H9 (cell line): ENCODE measurements around the gene UFSP1. TPM values are rescaled to one million over a fixed set of nuclear protein-coding genes. Genes with fewer than 3 reads are reported as not detected.
"Not testable (repeated sequence)": the region's sequence is repeated elsewhere in the genome, so short reads cannot be mapped to it uniquely, and the experiment has no call there.

Experiments
- DNase-seq: peaks from one replicate; pipeline ENCODE4 v3.0.0-alpha.2; 2017
- H2AFZ ChIP-seq: one replicate; pipeline ENCODE4 v1.6.1; 2013; ENCODE audit warnings: mild to moderate bottlenecking, low read length, control low read depth, moderate library complexity
- H2AK5ac ChIP-seq: 2 replicates; pipeline ENCODE4 v1.6.1; 2013; ENCODE audit warnings: low read length, control low read depth, mixed read lengths; ENCODE audit not compliant: insufficient read length
- H2BK120ac ChIP-seq: one replicate; pipeline ENCODE4 v1.6.1; 2013; ENCODE audit warnings: low read depth, mild to moderate bottlenecking, low read length, control low read depth, inconsistent platforms; ENCODE audit not compliant: poor library complexity, severe bottlenecking
- H2BK12ac ChIP-seq: 2 replicates; pipeline ENCODE4 v1.6.1; 2013; ENCODE audit warnings: low read length, control low read depth, mixed read lengths, low read depth; ENCODE audit not compliant: insufficient read length
- H2BK15ac ChIP-seq: 2 replicates; pipeline ENCODE4 v1.6.1; 2013; ENCODE audit warnings: low read depth, low read length, control low read depth
- H2BK20ac ChIP-seq: one replicate; pipeline ENCODE4 v1.6.1; 2013; ENCODE audit warnings: low read depth, mild to moderate bottlenecking, low read length, control low read depth, inconsistent platforms; ENCODE audit not compliant: poor library complexity, severe bottlenecking
- H2BK5ac ChIP-seq: 2 replicates; pipeline ENCODE4 v1.6.1; 2013; ENCODE audit warnings: low read length, control low read depth, mixed read lengths; ENCODE audit not compliant: insufficient read length
- H3K14ac ChIP-seq: 2 replicates; pipeline ENCODE4 v1.6.1; 2013; ENCODE audit warnings: low read length, control low read depth; ENCODE audit not compliant: insufficient read depth
- H3K18ac ChIP-seq: 2 replicates; pipeline ENCODE4 v1.6.1; 2013; ENCODE audit warnings: low read depth, mild to moderate bottlenecking, mixed read lengths, low read length, control low read depth; ENCODE audit not compliant: insufficient read length
- H3K23ac ChIP-seq: 2 replicates; pipeline ENCODE4 v1.6.1; 2013; ENCODE audit warnings: low read length, control low read depth, mixed read lengths, low read depth; ENCODE audit not compliant: insufficient read length
- H3K23me2 ChIP-seq: 2 replicates; pipeline ENCODE4 v1.6.1; 2013; ENCODE audit warnings: low read depth, mild to moderate bottlenecking, mixed read lengths, low read length, control low read depth; ENCODE audit not compliant: insufficient read length, poor library complexity, severe bottlenecking
- H3K27ac ChIP-seq: 2 replicates; pipeline ENCODE4 v1.5.1; 2013; ENCODE audit warnings: low read length, control low read depth, mixed read lengths, low read depth; ENCODE audit not compliant: insufficient read length
- H3K27me3 ChIP-seq: 2 replicates; pipeline ENCODE4 v1.6.1; 2013; ENCODE audit warnings: low read length, control low read depth, inconsistent platforms; ENCODE audit not compliant: insufficient read depth
- H3K4ac ChIP-seq: 2 replicates; pipeline ENCODE4 v1.6.1; 2013; ENCODE audit warnings: low read depth, mild to moderate bottlenecking, control low read depth, inconsistent platforms, low read length, moderate library complexity
- H3K4me1 ChIP-seq: 2 replicates; pipeline ENCODE4 v1.6.1; 2013; ENCODE audit warnings: low read length, control low read depth, inconsistent platforms; ENCODE audit not compliant: insufficient read depth
- H3K4me2 ChIP-seq: 2 replicates; pipeline ENCODE4 v1.6.1; 2013; ENCODE audit warnings: low read length, control low read depth, mixed read lengths; ENCODE audit not compliant: insufficient read length, insufficient read depth
- H3K56ac ChIP-seq: 2 replicates; pipeline ENCODE4 v1.6.1; 2013; ENCODE audit warnings: low read depth, mild to moderate bottlenecking, mixed read lengths, low read length, control low read depth; ENCODE audit not compliant: insufficient read length
- H3K79me1 ChIP-seq: 2 replicates; pipeline ENCODE4 v1.6.1; 2013; ENCODE audit warnings: low read depth, mild to moderate bottlenecking, moderate library complexity, low read length, control low read depth, inconsistent platforms; ENCODE audit not compliant: insufficient read depth, poor library complexity, severe bottlenecking
- H3K79me2 ChIP-seq: 2 replicates; pipeline ENCODE4 v1.6.1; 2013; ENCODE audit warnings: low read length, control low read depth, inconsistent platforms; ENCODE audit not compliant: insufficient read depth
- H3K9ac ChIP-seq: 2 replicates; pipeline ENCODE4 v1.6.1; 2013; ENCODE audit warnings: low read length, control low read depth, mixed read lengths; ENCODE audit not compliant: insufficient read length; ENCODE audit errors: extremely low read depth
- H3K9me3 ChIP-seq: one replicate; pipeline ENCODE4 v1.6.1; 2013; ENCODE audit warnings: low read depth, low read length, inconsistent platforms; ENCODE audit not compliant: control insufficient read depth
- H3T11ph ChIP-seq: one replicate; pipeline ENCODE4 v1.6.1; 2013; ENCODE audit warnings: mild to moderate bottlenecking, low read length, control low read depth, inconsistent platforms
- H4K20me1 ChIP-seq: one replicate; pipeline ENCODE4 v1.6.1; 2013; ENCODE audit not compliant: control insufficient read depth, insufficient read length, insufficient read depth
- H4K5ac ChIP-seq: 2 replicates; pipeline ENCODE4 v1.6.1; 2013; ENCODE audit warnings: low read depth, mild to moderate bottlenecking, mixed read lengths, low read length, control low read depth; ENCODE audit not compliant: insufficient read length
- H4K8ac ChIP-seq: replicated peaks from 2 replicates; pipeline ENCODE4 v1.6.1; 2013; ENCODE audit warnings: low read length, control low read depth, mixed read lengths, low read depth; ENCODE audit not compliant: insufficient read length
- H4K91ac ChIP-seq: 2 replicates; pipeline ENCODE4 v1.6.1; 2013; ENCODE audit warnings: low read depth, mild to moderate bottlenecking, moderate library complexity, mixed read lengths, low read length, control low read depth; ENCODE audit not compliant: insufficient read length
- H3K27ac Mint-ChIP-seq, 3 experiments: 2 replicates in 2 of 3; 3 replicates in 1 of 3; pipeline ENCODE4 v1.8.0; 2020 to 2021; ENCODE audit warnings: mixed read lengths in 3 of 3, mild to moderate bottlenecking in 1 of 3, moderate library complexity in 1 of 3
- H3K27me3 Mint-ChIP-seq: 2 replicates; pipeline ENCODE4 v1.8.0; 2021; ENCODE audit warnings: low read depth, mild to moderate bottlenecking, moderate library complexity, mixed read lengths
- H3K36me3 Mint-ChIP-seq, 3 experiments: 2 replicates in 2 of 3; 3 replicates in 1 of 3; pipeline ENCODE4 v1.8.0; 2020 to 2021; ENCODE audit warnings: low read depth in 3 of 3, mixed read lengths in 3 of 3; ENCODE audit not compliant: insufficient read depth in 1 of 3
- H3K4me1 Mint-ChIP-seq, 2 experiments: 2 replicates each; pipeline ENCODE4 v1.8.0; 2020; ENCODE audit warnings: mixed read lengths in 2 of 2
- H3K4me3 Mint-ChIP-seq, 2 experiments: 2 replicates in 1 of 2; 3 replicates in 1 of 2; pipeline ENCODE4 v1.8.0; 2020 to 2021; ENCODE audit warnings: mild to moderate bottlenecking in 2 of 2, mixed read lengths in 2 of 2, moderate library complexity in 1 of 2
- H3K9me3 Mint-ChIP-seq, 2 experiments: 2 replicates in 1 of 2; 3 replicates in 1 of 2; pipeline ENCODE4 v1.8.0; 2020; ENCODE audit warnings: mild to moderate bottlenecking in 2 of 2, mixed read lengths in 2 of 2, moderate library complexity in 1 of 2
- WGBS: extraction: QIAGEN DNeasy Blood & Tissue Kit; methylation state at CpG from one replicate; pipeline ENCODE4 v1.1.7; 2013; ENCODE audit warnings: missing lambda C conversion rate, low lambda C conversion rate, mixed read lengths; ENCODE audit not compliant: insufficient read length; ENCODE audit errors: extremely low coverage; 5-methylcytosine and 5-hydroxymethylcytosine counted together
- total RNA-seq: library from RNA; stranded (reverse); gene quantifications from 2 replicates; pipeline ENCODE4 v1.2.1, GENCODE V29; 2021

Gene UFSP1
- total RNA-seq, 1 experiment from 2014 or later: 4.3 TPM

GRCh38 chr7:100935381-100935780 lies 45.9 kb upstream of the UFSP1 start:
- not testable (repeated sequence) for H2BK20ac ChIP-seq, H2BK5ac ChIP-seq, H3K4me1 ChIP-seq, H3K27me3 Mint-ChIP-seq, H3K27me3 ChIP-seq, H3K9me3 ChIP-seq, H3K56ac ChIP-seq, H3K9ac ChIP-seq, H3K14ac ChIP-seq, H3K4me2 ChIP-seq, H3K79me2 ChIP-seq, H3K79me1 ChIP-seq, H3K4ac ChIP-seq, H3K4me3 Mint-ChIP-seq, H3K27ac Mint-ChIP-seq, H3K23me2 ChIP-seq, H3K27ac ChIP-seq, H2AFZ ChIP-seq, H2AK5ac ChIP-seq, DNase-seq, H4K8ac ChIP-seq, H4K91ac ChIP-seq, H3K4me1 Mint-ChIP-seq, H3K23ac ChIP-seq, H4K20me1 ChIP-seq, H2BK12ac ChIP-seq, H3K18ac ChIP-seq, H3T11ph ChIP-seq, H2BK120ac ChIP-seq, H4K5ac ChIP-seq, H2BK15ac ChIP-seq
- Mint-ChIP-seq H3K36me3 (peaks cover 16 to 26% (median 20%) of the 10 kb centered on the region in 3 experiments), H3K9me3 (peaks cover 38 to 47% of the 10 kb centered on the region in 2 experiments)
- no CpG with 5 or more reads among the region's 2 CpGs for WGBS
